MM.1S (cell line): Measurements from ENCODE around the gene NRG2.

Experiments
- EZH2 ChIP-seq: fragments of 300-600 bp; sonication (generic); optimal IDR thresholded peaks from 2 replicates; pipeline ENCODE3; 2017; ENCODE audit warnings: low read depth, mild to moderate bottlenecking, antibody characterized with exemption, low read length, mixed read lengths
- EZH2phosphoT487 ChIP-seq: fragments of 300-600 bp; sonication (generic); IDR thresholded peaks from 2 replicates; pipeline ENCODE4 v1.6.1; 2018; ENCODE audit warnings: antibody characterized with exemption, low read length
- TF ChIP-seq, protein P1 (sequence below): fragments of 300-600 bp; sonication (generic); IDR thresholded peaks from 2 replicates; pipeline ENCODE4 v1.5.1; 2016; ENCODE audit warnings: antibody characterized with exemption, low read length, mixed read lengths

DNA sequence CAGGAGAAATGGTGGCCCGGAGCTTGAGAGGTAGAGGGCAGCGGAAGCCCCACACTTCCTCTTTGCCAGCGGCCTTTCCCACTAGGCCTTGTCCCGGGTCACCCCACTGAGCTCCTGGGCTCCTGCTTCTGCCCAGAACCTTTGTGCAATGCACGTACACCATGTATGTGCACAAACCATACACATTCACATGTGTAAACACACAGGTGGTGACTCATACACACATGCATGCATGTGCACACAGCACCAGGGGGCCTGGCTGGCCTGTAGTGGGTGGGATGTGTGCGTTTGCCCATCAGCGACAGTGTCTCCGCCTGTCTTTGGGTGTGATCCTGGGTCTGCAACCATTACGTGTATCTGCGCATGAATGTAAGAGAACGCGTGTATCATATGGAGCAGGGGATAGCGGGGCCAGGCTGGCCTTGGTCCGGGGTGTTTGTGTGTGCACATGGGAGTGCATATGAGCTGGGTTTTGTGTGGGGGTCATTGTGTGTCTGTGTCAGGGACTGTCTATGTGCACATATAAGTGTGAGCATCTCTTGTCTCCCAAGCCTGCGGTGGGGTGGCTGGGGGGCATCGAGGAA, 203.8 kb downstream of the NRG2 start:
- TF ChIP-seq EZH2: no peak
- TF ChIP-seq, protein P1, sequence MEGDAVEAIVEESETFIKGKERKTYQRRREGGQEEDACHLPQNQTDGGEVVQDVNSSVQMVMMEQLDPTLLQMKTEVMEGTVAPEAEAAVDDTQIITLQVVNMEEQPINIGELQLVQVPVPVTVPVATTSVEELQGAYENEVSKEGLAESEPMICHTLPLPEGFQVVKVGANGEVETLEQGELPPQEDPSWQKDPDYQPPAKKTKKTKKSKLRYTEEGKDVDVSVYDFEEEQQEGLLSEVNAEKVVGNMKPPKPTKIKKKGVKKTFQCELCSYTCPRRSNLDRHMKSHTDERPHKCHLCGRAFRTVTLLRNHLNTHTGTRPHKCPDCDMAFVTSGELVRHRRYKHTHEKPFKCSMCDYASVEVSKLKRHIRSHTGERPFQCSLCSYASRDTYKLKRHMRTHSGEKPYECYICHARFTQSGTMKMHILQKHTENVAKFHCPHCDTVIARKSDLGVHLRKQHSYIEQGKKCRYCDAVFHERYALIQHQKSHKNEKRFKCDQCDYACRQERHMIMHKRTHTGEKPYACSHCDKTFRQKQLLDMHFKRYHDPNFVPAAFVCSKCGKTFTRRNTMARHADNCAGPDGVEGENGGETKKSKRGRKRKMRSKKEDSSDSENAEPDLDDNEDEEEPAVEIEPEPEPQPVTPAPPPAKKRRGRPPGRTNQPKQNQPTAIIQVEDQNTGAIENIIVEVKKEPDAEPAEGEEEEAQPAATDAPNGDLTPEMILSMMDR: no peak
- TF ChIP-seq EZH2phosphoT487: no peak
